MM.1S (cell line): ENCODE measurements around the gene C3orf33.

Experiments used
- EZH2 ChIP-seq: fragments of 300-600 bp; sonication (generic); optimal IDR thresholded peaks from 2 replicates; pipeline ENCODE3; 2017; ENCODE audit warnings: low read depth, mild to moderate bottlenecking, antibody characterized with exemption, low read length, mixed read lengths
- TF ChIP-seq, protein P1 (sequence below): fragments of 300-600 bp; sonication (generic); IDR thresholded peaks from 2 replicates; pipeline ENCODE4 v1.5.1; 2016; ENCODE audit warnings: antibody characterized with exemption, low read length, mixed read lengths

DNA sequence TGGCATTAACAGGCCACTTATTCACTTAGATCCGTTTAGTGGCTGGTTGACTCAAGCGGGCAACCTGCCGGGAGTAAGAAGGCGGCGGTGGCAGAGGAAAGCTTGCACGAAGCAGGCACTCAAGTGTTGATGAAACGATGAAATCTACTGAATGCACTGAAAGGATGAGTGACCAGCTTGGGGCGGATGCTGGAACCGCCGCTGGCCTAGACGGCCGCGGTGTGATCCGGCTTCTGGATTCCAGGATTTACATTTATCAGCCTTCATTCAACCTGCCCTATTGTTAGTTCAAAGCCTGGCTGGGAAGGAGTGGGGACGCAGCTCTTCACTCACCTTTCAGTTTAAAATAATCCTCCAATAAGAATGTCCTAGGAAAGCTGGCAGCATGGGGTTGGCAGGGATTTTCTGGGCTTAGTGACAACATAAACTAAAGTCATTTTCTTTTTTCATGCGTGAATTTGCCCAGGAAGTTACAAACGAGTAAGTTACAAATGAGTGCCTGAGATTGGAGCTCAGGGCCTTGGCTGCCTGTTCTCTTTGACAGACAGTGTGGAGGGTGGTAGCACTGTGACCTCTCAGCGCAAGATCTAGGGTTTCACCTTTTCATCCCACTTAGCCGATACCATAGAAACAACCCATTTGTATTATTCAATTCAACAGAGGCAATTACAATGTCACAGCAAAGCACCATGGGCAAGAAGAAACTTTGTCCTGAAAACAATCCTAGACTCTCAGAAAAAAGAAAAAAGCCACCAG lies 60.1 kb downstream of the C3orf33 start:
- TF ChIP-seq, protein P1, sequence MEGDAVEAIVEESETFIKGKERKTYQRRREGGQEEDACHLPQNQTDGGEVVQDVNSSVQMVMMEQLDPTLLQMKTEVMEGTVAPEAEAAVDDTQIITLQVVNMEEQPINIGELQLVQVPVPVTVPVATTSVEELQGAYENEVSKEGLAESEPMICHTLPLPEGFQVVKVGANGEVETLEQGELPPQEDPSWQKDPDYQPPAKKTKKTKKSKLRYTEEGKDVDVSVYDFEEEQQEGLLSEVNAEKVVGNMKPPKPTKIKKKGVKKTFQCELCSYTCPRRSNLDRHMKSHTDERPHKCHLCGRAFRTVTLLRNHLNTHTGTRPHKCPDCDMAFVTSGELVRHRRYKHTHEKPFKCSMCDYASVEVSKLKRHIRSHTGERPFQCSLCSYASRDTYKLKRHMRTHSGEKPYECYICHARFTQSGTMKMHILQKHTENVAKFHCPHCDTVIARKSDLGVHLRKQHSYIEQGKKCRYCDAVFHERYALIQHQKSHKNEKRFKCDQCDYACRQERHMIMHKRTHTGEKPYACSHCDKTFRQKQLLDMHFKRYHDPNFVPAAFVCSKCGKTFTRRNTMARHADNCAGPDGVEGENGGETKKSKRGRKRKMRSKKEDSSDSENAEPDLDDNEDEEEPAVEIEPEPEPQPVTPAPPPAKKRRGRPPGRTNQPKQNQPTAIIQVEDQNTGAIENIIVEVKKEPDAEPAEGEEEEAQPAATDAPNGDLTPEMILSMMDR, result no peak
- TF ChIP-seq EZH2, result no peak
